Measurements from ENCODE around the gene AFF4.
"Not testable (repeated sequence)": the region's sequence is repeated elsewhere in the genome, so short reads cannot be mapped to it uniquely, and the experiment has no call there.

The AFF4 gene

GRCh38 chr5:132956166-132956799, 7.2 kb downstream of the AFF4 start:
- not testable (repeated sequence) for DNase-seq (ENCODE audit: low spot score)

GRCh38 chr5:132953710-132954109, 9.7 kb downstream of the AFF4 start:
- DNase-seq (ENCODE audit: low spot score) = no peak

GRCh38 chr5:132952829-132953228, 10.6 kb downstream of the AFF4 start:
- no peak for DNase-seq (ENCODE audit: low spot score)

- no peak for DNase-seq (ENCODE audit: low spot score)
Observed at GRCh38 chr5:132951897-132952296, 11.5 kb downstream of the AFF4 start.

GRCh38 chr5:132949136-132949535, 14.3 kb downstream of the AFF4 start:
- no peak for DNase-seq (ENCODE audit: low spot score)

GRCh38 chr5:132947671-132948070, 15.8 kb downstream of the AFF4 start:
- no peak for DNase-seq (ENCODE audit: low spot score)

GRCh38 chr5:132945315-132945714, 18.1 kb downstream of the AFF4 start:
- DNase-seq (ENCODE audit: low spot score) = not testable (repeated sequence)

- no peak for DNase-seq (ENCODE audit: low spot score)
Observed at GRCh38 chr5:132943362-132944022, 19.9 kb downstream of the AFF4 start.

GRCh38 chr5:132941331-132941730, 22.1 kb downstream of the AFF4 start:
- DNase-seq (ENCODE audit: low spot score) = no peak

GRCh38 chr5:132928062-132928407, 35.4 kb downstream of the AFF4 start:
- DNase-seq (ENCODE audit: low spot score) = no peak

- no peak for DNase-seq (ENCODE audit: low spot score)
Observed at GRCh38 chr5:132927355-132928061, 35.9 kb downstream of the AFF4 start.

- no peak for DNase-seq (ENCODE audit: low spot score)
Observed at GRCh38 chr5:132926437-132926836, 37.0 kb downstream of the AFF4 start.

GRCh38 chr5:132916086-132916485, 47.3 kb downstream of the AFF4 start:
- DNase-seq (ENCODE audit: low spot score) = no peak

GRCh38 chr5:132915681-132916080, 47.8 kb downstream of the AFF4 start:
- no peak for DNase-seq (ENCODE audit: low spot score)

- DNase-seq (ENCODE audit: low spot score) = no peak
Observed at GRCh38 chr5:132909702-132910101, 53.7 kb downstream of the AFF4 start.

- no peak for DNase-seq (ENCODE audit: low spot score)
Observed at GRCh38 chr5:132907161-132907560, 56.3 kb downstream of the AFF4 start.

GRCh38 chr5:132905938-132906337, 57.5 kb downstream of the AFF4 start:
- DNase-seq (ENCODE audit: low spot score) = no peak

- no peak for DNase-seq (ENCODE audit: low spot score)
Observed at GRCh38 chr5:132901730-132902129, 61.7 kb downstream of the AFF4 start.

- DNase-seq (ENCODE audit: low spot score) = no peak
Observed at GRCh38 chr5:132901036-132901435, 62.4 kb downstream of the AFF4 start.

- no peak for DNase-seq (ENCODE audit: low spot score)
Observed at GRCh38 chr5:132898094-132898493, 65.3 kb downstream of the AFF4 start.

GRCh38 chr5:132896685-132897084, 66.7 kb downstream of the AFF4 start:
- no peak for DNase-seq (ENCODE audit: low spot score)

GRCh38 chr5:132895719-132896305, 67.6 kb downstream of the AFF4 start:
- DNase-seq (ENCODE audit: low spot score) = no peak

GRCh38 chr5:132890817-132891216, 72.6 kb downstream of the AFF4 start:
- no peak for DNase-seq (ENCODE audit: low spot score)
